ENCODE results near the gene EXOC2.

Gene EXOC2

DNA sequence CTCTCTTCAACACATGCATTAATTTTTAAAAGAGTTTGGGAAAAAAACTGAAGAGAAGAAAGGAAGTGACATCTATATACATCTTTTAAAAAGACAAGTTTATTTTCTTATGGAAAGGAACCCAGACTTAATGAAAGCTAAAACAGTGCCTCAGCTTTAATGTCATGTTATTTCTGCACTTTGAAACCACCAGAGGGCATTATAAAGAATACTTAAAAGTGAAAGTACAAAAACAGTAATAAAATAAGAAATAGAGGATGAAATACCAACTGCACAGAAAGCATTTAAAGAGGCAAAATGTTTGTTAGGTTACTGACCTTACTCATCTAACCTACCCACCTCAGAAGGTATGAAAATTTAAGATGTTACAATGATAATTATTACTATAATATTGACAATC, 134.8 kb downstream of the EXOC2 start:
- H3K27ac ChIP-seq = no peak overlapping the region
- no peak for TF ChIP-seq ZFX (IDR thresholded peaks at IDR 0.05)
- TF ChIP-seq, protein P1, sequence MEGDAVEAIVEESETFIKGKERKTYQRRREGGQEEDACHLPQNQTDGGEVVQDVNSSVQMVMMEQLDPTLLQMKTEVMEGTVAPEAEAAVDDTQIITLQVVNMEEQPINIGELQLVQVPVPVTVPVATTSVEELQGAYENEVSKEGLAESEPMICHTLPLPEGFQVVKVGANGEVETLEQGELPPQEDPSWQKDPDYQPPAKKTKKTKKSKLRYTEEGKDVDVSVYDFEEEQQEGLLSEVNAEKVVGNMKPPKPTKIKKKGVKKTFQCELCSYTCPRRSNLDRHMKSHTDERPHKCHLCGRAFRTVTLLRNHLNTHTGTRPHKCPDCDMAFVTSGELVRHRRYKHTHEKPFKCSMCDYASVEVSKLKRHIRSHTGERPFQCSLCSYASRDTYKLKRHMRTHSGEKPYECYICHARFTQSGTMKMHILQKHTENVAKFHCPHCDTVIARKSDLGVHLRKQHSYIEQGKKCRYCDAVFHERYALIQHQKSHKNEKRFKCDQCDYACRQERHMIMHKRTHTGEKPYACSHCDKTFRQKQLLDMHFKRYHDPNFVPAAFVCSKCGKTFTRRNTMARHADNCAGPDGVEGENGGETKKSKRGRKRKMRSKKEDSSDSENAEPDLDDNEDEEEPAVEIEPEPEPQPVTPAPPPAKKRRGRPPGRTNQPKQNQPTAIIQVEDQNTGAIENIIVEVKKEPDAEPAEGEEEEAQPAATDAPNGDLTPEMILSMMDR (conservative IDR thresholded peaks at IDR 0.05) = peak; percentile 48

DNA sequence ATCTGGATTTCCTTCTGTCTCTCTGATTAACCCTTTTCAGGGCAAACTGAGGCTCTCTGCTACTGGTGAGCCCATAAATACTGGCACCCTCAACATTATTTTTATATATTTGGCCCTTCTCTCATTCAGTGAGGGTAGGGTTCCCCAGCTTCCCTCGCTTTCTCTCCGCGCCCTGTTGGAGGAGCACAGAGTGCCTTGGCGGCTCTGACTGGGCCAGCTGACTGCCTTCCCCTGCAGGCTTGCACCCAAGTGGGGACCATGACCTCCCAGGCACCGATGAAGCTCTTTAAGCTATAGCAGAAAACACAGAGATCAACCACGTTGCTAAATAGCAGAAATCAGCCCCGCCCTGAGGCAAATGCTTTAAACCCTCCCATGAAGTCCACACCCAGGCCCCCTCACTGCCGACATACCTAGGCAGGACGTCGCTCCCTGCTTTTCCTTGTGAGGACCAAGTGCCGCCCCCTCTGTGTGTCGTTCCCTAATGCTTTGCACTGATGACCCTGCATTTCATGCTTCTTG, 141.0 kb downstream of the EXOC2 start:
- TF ChIP-seq ZFX (IDR thresholded peaks at IDR 0.05) = no peak
- TF ChIP-seq, protein P1 (conservative IDR thresholded peaks at IDR 0.05) = no peak
- no peak overlapping the region for H3K27ac ChIP-seq

DNA sequence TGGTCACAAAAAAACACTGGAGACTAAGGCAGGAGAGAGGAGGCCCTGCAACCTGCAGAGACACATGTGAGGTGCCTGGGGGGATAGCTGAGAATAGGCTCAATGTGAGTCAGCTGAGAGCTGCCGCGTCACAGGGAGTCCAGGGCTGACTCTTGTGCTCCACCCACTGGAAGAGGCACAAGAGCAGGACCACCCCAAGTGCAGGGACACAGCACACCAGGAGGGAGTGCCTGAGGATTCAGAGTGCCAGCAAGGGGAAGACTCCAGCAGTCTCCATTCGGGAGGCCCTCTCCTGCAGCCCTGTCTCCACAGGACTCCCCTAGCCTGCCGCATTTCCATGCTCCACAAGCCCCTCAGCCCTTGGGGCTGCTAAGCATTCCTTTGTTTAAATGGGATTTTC, 141.5 kb downstream of the EXOC2 start:
- no peak for TF ChIP-seq ZFX (IDR thresholded peaks at IDR 0.05)
- TF ChIP-seq, protein P1 (conservative IDR thresholded peaks at IDR 0.05) = no peak
- no peak overlapping the region for H3K27ac ChIP-seq

DNA sequence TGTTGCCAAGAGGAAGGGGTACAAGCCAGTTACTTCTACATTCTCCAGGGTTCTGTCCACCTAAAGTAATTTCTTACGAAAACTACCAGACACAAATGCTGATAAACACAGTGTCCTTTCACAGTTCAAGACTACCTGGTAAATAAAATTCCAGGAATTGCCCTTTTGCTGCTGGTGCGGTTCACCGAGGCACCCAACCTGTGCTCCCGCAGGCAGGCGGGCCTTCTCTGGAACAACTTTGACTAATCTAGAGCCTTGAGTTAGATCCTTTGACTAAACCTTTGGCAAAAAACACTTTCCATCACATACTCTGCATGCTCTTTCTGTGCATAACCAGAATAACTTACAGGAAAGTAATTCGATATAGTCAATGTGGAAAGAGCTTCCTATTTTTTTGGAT, 143.0 kb downstream of the EXOC2 start:
- no peak overlapping the region for H3K27ac ChIP-seq
- TF ChIP-seq, protein P1 (conservative IDR thresholded peaks at IDR 0.05) = no peak
- TF ChIP-seq ZFX (IDR thresholded peaks at IDR 0.05) = no peak

DNA sequence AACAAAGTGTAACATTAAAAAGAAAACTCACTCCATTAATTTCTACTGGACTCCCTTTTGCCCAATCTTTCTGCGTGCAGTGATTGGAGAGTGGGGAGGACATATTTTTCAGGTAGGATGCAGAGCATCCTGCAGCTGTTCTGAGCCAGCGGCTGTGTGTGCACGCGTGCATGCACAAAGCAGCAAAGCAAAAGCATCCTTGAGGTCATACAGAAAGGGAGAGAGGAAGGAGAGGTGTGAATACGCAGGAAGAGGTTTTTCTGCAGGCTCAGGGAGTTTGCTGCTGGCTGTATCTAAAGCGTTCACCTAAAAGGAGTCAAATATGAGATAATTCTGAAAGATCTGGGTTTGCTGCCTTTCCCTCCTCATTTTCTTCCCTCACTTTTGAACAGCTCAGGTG, 144.4 kb downstream of the EXOC2 start:
- H3K27ac ChIP-seq = no peak overlapping the region
- TF ChIP-seq, protein P1 (conservative IDR thresholded peaks at IDR 0.05) = no peak
- no peak for TF ChIP-seq ZFX (IDR thresholded peaks at IDR 0.05)

DNA sequence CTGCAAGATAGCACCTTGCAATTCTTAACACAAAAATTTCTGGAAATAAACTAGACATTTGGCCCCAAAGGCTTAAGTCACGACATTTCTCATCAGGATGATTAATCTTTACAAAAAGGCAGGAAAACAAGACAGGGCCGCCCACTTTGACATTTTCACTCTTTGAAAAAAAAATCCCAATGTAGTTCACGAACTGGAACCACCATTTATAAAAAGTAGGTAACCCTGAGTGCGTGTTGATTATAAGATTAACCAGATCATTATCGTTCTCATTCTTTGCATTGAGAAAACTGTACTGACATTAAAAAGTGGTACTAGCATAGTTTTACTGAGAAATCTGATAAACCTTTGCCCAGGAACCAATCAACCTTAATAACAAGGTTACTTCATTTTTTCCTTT, 144.8 kb downstream of the EXOC2 start:
- H3K27ac ChIP-seq = no peak overlapping the region
- TF ChIP-seq ZFX (IDR thresholded peaks at IDR 0.05) = no peak
- TF ChIP-seq, protein P1 (conservative IDR thresholded peaks at IDR 0.05) = no peak

DNA sequence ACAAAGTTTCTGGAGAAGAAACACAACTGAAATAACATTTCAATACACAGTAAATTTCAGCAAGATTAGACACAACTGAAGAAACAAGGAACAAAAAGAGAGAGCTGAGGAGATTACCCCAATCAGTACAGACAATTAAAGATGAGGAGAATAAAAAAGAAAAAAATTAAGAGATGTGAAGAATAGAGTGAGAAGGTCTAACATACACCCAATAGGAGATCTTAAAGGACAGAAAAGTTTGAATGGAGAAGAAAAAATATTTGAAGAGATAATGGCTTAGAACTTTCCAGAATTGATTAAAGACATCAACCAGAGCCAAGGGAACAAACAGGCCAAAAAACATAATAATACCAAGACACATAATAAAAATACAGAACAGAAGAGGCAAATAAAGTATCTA, 152.4 kb downstream of the EXOC2 start:
- H3K27ac ChIP-seq = no peak overlapping the region
- TF ChIP-seq, protein P1 (conservative IDR thresholded peaks at IDR 0.05) = no peak
- TF ChIP-seq ZFX (IDR thresholded peaks at IDR 0.05) = no peak

All from C4-2B (cell line).